ENCODE results near the gene TTF2.

The TTF2 gene

GRCh38 chr1:117059678-117060440, at the start of gene TTF2:
Gene TTF2, plus strand, starts transcription at chr1:117060326. Its CDS starts 21 bp downstream, at chr1:117060347.
- DNase-seq (ENCODE audit: low read depth in 2 of 2) = peak; percentile 92 to 94

- DNase-seq (ENCODE audit: low read depth in 2 of 2) = no peak
These were observed 48.8 kb upstream of the TTF2 start for GRCh38 chr1:117011334-117011733.

GRCh38 chr1:117013309-117013858, 46.7 kb upstream of the TTF2 start:
- DNase-seq (ENCODE audit: low read depth in 2 of 2) = no peak

- DNase-seq (ENCODE audit: low read depth in 2 of 2) = no peak
These were observed 45.9 kb upstream of the TTF2 start for GRCh38 chr1:117014209-117014608.

GRCh38 chr1:117015724-117016123, 44.4 kb upstream of the TTF2 start:
- DNase-seq (ENCODE audit: low read depth in 2 of 2) = no peak

- no peak for DNase-seq (ENCODE audit: low read depth in 2 of 2)
These were observed 43.1 kb upstream of the TTF2 start for GRCh38 chr1:117017062-117017461.

- DNase-seq (ENCODE audit: low read depth in 2 of 2) = no peak
These were observed 42.5 kb upstream of the TTF2 start for GRCh38 chr1:117017648-117018047.

- no peak for DNase-seq (ENCODE audit: low read depth in 2 of 2)
These were observed 39.5 kb upstream of the TTF2 start for GRCh38 chr1:117020526-117021156.

- no peak for DNase-seq (ENCODE audit: low read depth in 2 of 2)
These were observed 38.0 kb upstream of the TTF2 start for GRCh38 chr1:117022114-117022513.

- DNase-seq (ENCODE audit: low read depth in 2 of 2) = no peak
These were observed 34.6 kb upstream of the TTF2 start for GRCh38 chr1:117025568-117025967.

- no peak for DNase-seq (ENCODE audit: low read depth in 2 of 2)
These were observed 33.8 kb upstream of the TTF2 start for GRCh38 chr1:117026361-117026760.

GRCh38 chr1:117029685-117030084, 30.4 kb upstream of the TTF2 start:
- no peak for DNase-seq (ENCODE audit: low read depth in 2 of 2)

- no peak for DNase-seq (ENCODE audit: low read depth in 2 of 2)
These were observed 29.8 kb upstream of the TTF2 start for GRCh38 chr1:117030271-117030877.

- no peak for DNase-seq (ENCODE audit: low read depth in 2 of 2)
These were observed 27.9 kb upstream of the TTF2 start for GRCh38 chr1:117032266-117032665.

GRCh38 chr1:117032681-117033539, 27.2 kb upstream of the TTF2 start:
- no peak for DNase-seq (ENCODE audit: low read depth in 2 of 2)

- DNase-seq (ENCODE audit: low read depth in 2 of 2) = no peak
These were observed 26.4 kb upstream of the TTF2 start for GRCh38 chr1:117033772-117034171.

GRCh38 chr1:117034791-117035290, 25.3 kb upstream of the TTF2 start:
- no peak for DNase-seq (ENCODE audit: low read depth in 2 of 2)

GRCh38 chr1:117036018-117036461, 24.1 kb upstream of the TTF2 start:
- DNase-seq (ENCODE audit: low read depth in 2 of 2) = no peak

GRCh38 chr1:117037802-117038201, 22.3 kb upstream of the TTF2 start:
- no peak for DNase-seq (ENCODE audit: low read depth in 2 of 2)

- DNase-seq (ENCODE audit: low read depth in 2 of 2) = no peak
These were observed 21.9 kb upstream of the TTF2 start for GRCh38 chr1:117038236-117038635.

GRCh38 chr1:117044217-117044616, 15.9 kb upstream of the TTF2 start:
- no peak for DNase-seq (ENCODE audit: low read depth in 2 of 2)

Measured in stimulated activated CD4-positive, alpha-beta T cell treated with anti-CD3 and anti-CD28 coated beads, Interleukin-4, amount 100 ng/mL, for 48 hours (primary cell).